Stimulated activated CD8-positive, alpha-beta memory T cell treated with anti-CD3 and anti-CD28 coated beads, Interleukin-7, amount 100 ng/mL, for 4 hours (primary cell): Measurements from ENCODE around the gene ENO2.
A peak's percentile ranks its signal among the peaks of the same experiment; 100 is the strongest.

Source experiments
- DNase-seq, 2 donors: peaks; one replicate each; pipeline ENCODE4 v3.0.0-alpha.2; 2020; ENCODE audit warnings: low read depth in 2 of 2

The ENO2 gene

GRCh38 chr12:6960593-6961277 lies 46.4 kb downstream of the ENO2 start:
- DNase-seq, result no peak

GRCh38 chr12:6961278-6961694 lies 46.9 kb downstream of the ENO2 start:
- peak; percentile 97 for DNase-seq

- peak in 1 of 2 donors; percentile 49 for DNase-seq
Measured at GRCh38 chr12:6961695-6962284, 47.4 kb downstream of the ENO2 start.

- DNase-seq, result no peak
Measured at GRCh38 chr12:6962285-6963015, 48.1 kb downstream of the ENO2 start.

- no peak for DNase-seq
Measured at GRCh38 chr12:6963016-6963731, 48.8 kb downstream of the ENO2 start.

- no peak for DNase-seq
Measured at GRCh38 chr12:6963791-6964413, 49.5 kb downstream of the ENO2 start.

- no peak for DNase-seq
Measured at GRCh38 chr12:6964605-6965025, 50.2 kb downstream of the ENO2 start.

GRCh38 chr12:6965026-6965661 lies 50.8 kb downstream of the ENO2 start:
- peak; percentile 79 to 84 for DNase-seq

- DNase-seq, result no peak
Measured at GRCh38 chr12:6965714-6966113, 51.3 kb downstream of the ENO2 start.

- DNase-seq, result no peak
Measured at GRCh38 chr12:6966351-6966750, 52.0 kb downstream of the ENO2 start.

GRCh38 chr12:6967651-6968100 lies 53.3 kb downstream of the ENO2 start:
- no peak for DNase-seq

GRCh38 chr12:6968426-6968825 lies 54.0 kb downstream of the ENO2 start:
- no peak for DNase-seq

- DNase-seq, result no peak
Measured at GRCh38 chr12:6970096-6970527, 55.7 kb downstream of the ENO2 start.
